Endothelial cell of umbilical vein (primary cell): ENCODE data around the gene IBA57. TPM values are rescaled to one million over a fixed set of nuclear protein-coding genes. Genes with fewer than 3 reads are reported as not detected.

Experiments used
- BruUV-seq: library from RNA; stranded (reverse); fragments of 400-500 nt; replicated peaks from 2 replicates; lab custom pipeline; 2021; lab: Mats Ljungman, UMichigan
- CTCF ChIA-PET: fragments of 300-600, 350-600 bp; sonication (Branson Sonifier 250); formaldehyde crosslinking; loops from one replicate; lab custom pipeline; 2021; ENCODE audit warnings: antibody characterized with exemption, inconsistent platforms; lab: Charles Lee
- POLR2A ChIA-PET: fragments of 300-600, 350-600 bp; sonication (Branson Sonifier 250); formaldehyde crosslinking; loops from one replicate; lab custom pipeline; 2021; ENCODE audit warnings: antibody characterized with exemption, inconsistent platforms; lab: Charles Lee
- DNase-seq: peaks from one replicate; pipeline ENCODE4 v3.0.0-alpha.2; 2011; ENCODE audit warnings: low read depth, low spot score
- FAIRE-seq: peaks from 2 replicates; lab custom pipeline; 2011; peaks lifted over from hg19 to GRCh38; lab: Jason Lieb, UNC
- H2AFZ ChIP-seq: 2 replicates; pipeline ENCODE4 v1.6.0; 2012; ENCODE audit warnings: low read depth, low read length, control low read depth, inconsistent platforms
- H3K27ac ChIP-seq: 2 replicates; pipeline ENCODE4 v1.5.1; 2011; ENCODE audit warnings: low read depth, mild to moderate bottlenecking, control low read depth, low read length, moderate library complexity; ENCODE audit not compliant: insufficient read depth
- H3K27me3 ChIP-seq, 2 experiments: 2 replicates each; pipeline versions ENCODE4 v1.6.0 to v1.6.1; 2011; ENCODE audit warnings: low read length in 2 of 2, mixed read lengths in 1 of 2; ENCODE audit not compliant: control insufficient read depth in 2 of 2, insufficient read depth in 2 of 2
- H3K36me3 ChIP-seq, 2 experiments: 2 replicates in 1 of 2; 3 replicates in 1 of 2; pipeline ENCODE4 v1.5.1; 2011; ENCODE audit warnings: low read length in 2 of 2, mild to moderate bottlenecking in 1 of 2, moderate library complexity in 1 of 2; ENCODE audit not compliant: control insufficient read depth in 2 of 2, insufficient read depth in 2 of 2; ENCODE audit errors: extremely low read depth in 1 of 2
- H3K4me1 ChIP-seq: 3 replicates; pipeline ENCODE4 v1.5.1; 2011; ENCODE audit warnings: mild to moderate bottlenecking, low read length; ENCODE audit not compliant: control insufficient read depth, insufficient read depth; ENCODE audit errors: extremely low read depth
- H3K4me2 ChIP-seq: 2 replicates; pipeline ENCODE4 v1.6.1; 2011; ENCODE audit warnings: low read length, control low read depth, mixed read lengths; ENCODE audit not compliant: insufficient read depth
- H3K4me3 ChIP-seq, 3 experiments: fragments of 200-600 bp in 1 of 3; sonication (generic), shearing (Covaris generic) in 1 of 3; replicated peaks in 1 of 3; 2 replicates each; pipeline ENCODE4 v1.5.1; 2011 to 2016; ENCODE audit warnings: control low read depth in 3 of 3, low read length in 3 of 3, mild to moderate bottlenecking in 2 of 3, inconsistent platforms in 1 of 3, low read depth in 1 of 3, moderate library complexity in 1 of 3; ENCODE audit not compliant: insufficient read depth in 1 of 3
- H3K79me2 ChIP-seq: 2 replicates; pipeline ENCODE4 v1.6.0; 2012; ENCODE audit warnings: low read length, inconsistent platforms; ENCODE audit not compliant: control insufficient read depth, insufficient read depth
- H3K9ac ChIP-seq: replicated peaks from 2 replicates; pipeline ENCODE3; 2011; ENCODE audit warnings: low read length, control low read depth; ENCODE audit not compliant: insufficient read depth; ENCODE audit errors: extremely low read depth
- H3K9me1 ChIP-seq: replicated peaks from 3 replicates; pipeline ENCODE4 v1.6.0; 2011; ENCODE audit warnings: mild to moderate bottlenecking, low read length; ENCODE audit not compliant: control insufficient read depth, insufficient read depth; ENCODE audit errors: extremely low read depth
- H3K9me3 ChIP-seq: replicated peaks from 2 replicates; pipeline ENCODE4 v1.5.1; 2012; ENCODE audit warnings: low read length, inconsistent platforms; ENCODE audit not compliant: control insufficient read depth, insufficient read depth
- H4K20me1 ChIP-seq: replicated peaks from 2 replicates; pipeline ENCODE3; 2011; ENCODE audit warnings: mild to moderate bottlenecking, low read length; ENCODE audit not compliant: control insufficient read depth, insufficient read depth; ENCODE audit errors: extremely low read depth
- CTCF ChIP-seq, 2 donors: IDR thresholded peaks; 1 replicate in 1 of 2; 2 replicates in 1 of 2; pipeline ENCODE4 v1.5.1; 2011; ENCODE audit warnings: low read length in 2 of 2, mild to moderate bottlenecking in 2 of 2, moderate library complexity in 2 of 2, control low read depth in 1 of 2, inconsistent platforms in 1 of 2, low read depth in 1 of 2; ENCODE audit not compliant: insufficient read depth in 1 of 2; ENCODE audit errors: extremely low read depth in 1 of 2
- EZH2 ChIP-seq: IDR thresholded peaks from 2 replicates; pipeline ENCODE4 v1.6.1; 2012; ENCODE audit warnings: borderline replicate concordance, low read depth, mild to moderate bottlenecking, moderate library complexity, low read length, inconsistent platforms; ENCODE audit not compliant: severe bottlenecking
- FOS ChIP-seq: IDR thresholded peaks from 2 replicates; pipeline ENCODE4 v1.6.1; 2011; ENCODE audit warnings: mild to moderate bottlenecking, low read length, moderate library complexity, borderline replicate concordance; ENCODE audit not compliant: insufficient read depth
- GATA2 ChIP-seq: IDR thresholded peaks from 2 replicates; pipeline ENCODE4 v1.7.0; 2011; ENCODE audit warnings: low read depth, mild to moderate bottlenecking, moderate library complexity, mixed read lengths, low read length; ENCODE audit not compliant: insufficient read length, insufficient read depth
- JUN ChIP-seq: IDR thresholded peaks from 2 replicates; pipeline ENCODE4 v1.6.1; 2011; ENCODE audit warnings: borderline replicate concordance, low read depth; ENCODE audit not compliant: insufficient read length, insufficient read depth
- MAX ChIP-seq: IDR thresholded peaks from 2 replicates; pipeline ENCODE4 v1.6.1; 2011; ENCODE audit not compliant: insufficient read depth, insufficient read length
- MYC ChIP-seq: IDR thresholded peaks from one replicate; pipeline ENCODE4 v1.6.1; 2011; ENCODE audit warnings: mild to moderate bottlenecking, low read depth, low read length
- POLR2A ChIP-seq: IDR thresholded peaks from 2 replicates; pipeline ENCODE4 v1.6.1; 2012; ENCODE audit warnings: low read depth, mild to moderate bottlenecking, control low read depth, low read length
- POLR2AphosphoS5 ChIP-seq: IDR thresholded peaks from 2 replicates; pipeline ENCODE4 v1.6.1; 2012; ENCODE audit warnings: low read depth, mild to moderate bottlenecking, control low read depth, low read length, moderate library complexity; ENCODE audit not compliant: insufficient read depth
- dilution Hi-C: fragments of 300-500 bp; cut with MboI; formaldehyde crosslinking; loops from one replicate; pipeline ENCODE4 v1.15.0; 2019; ENCODE audit warnings: low sequenced_read_pairs; ENCODE audit not compliant: extremely low pct_ligation_motif_present
- intact Hi-C: fragments of 100-400 bp; cut with micrococcal nuclease; formaldehyde crosslinking; loops from one replicate; pipeline ENCODE4 v1.10.0; 2022
- polyA plus RNA-seq, 4 experiments: library from polyadenylated mRNA; depleted of rRNA in 3 of 4; stranded (reverse) in 3 of 4; unstranded in 1 of 4; fragments of >200 nt; gene quantifications; 2 replicates each; pipeline versions ENCODE4 v1.2.1 to v1.2.3, GENCODE V29; 2011 to 2012; ENCODE audit warnings: missing spikeins in 1 of 4
- total RNA-seq: library from RNA; stranded (reverse); gene quantifications from 2 replicates; pipeline ENCODE4 v1.2.3, GENCODE V29; 2021

IBA57 gene
- total and polyA plus RNA-seq, 2 donors (not counting 3 experiments of a cell fraction or from before 2014, with no cell fraction given), result 3.4 to 7.7 TPM

- H4K20me1 ChIP-seq, result no peaks in the 10 kb centered on the region
- no peaks in the 10 kb centered on the region for H3K9me3 ChIP-seq
- TF ChIP-seq CTCF (IDR thresholded peaks at IDR 0.05; ENCODE audit: extremely low read depth in 1 of 2, insufficient read depth in 1 of 2, low read depth in 1 of 2, low read length in 2 of 2) (no peak), MYC (no peak), GATA2 (no peak), JUN (no peak), POLR2A (no peak), FOS (no peak), EZH2 (no peak), MAX (no peak), POLR2AphosphoS5 (no peak)
- no TSS peak for BruUV-seq
- no peaks in the 10 kb centered on the region for H3K4me1 ChIP-seq
- H3K9me1 ChIP-seq, result no peaks in the 10 kb centered on the region
- ChIA-PET CTCF (interaction anchor here (0.6 kb wide), 1 partner anchor 12 kb away, joined by 3 read pairs; no protein-coding TSS in a partner anchor), POLR2A (no interaction called here)
- dilution Hi-C loops (no loop called here), intact Hi-C loops (no loop called here)
- H3K27me3 ChIP-seq, result no peaks in the 10 kb centered on the region
- no peak overlapping the region for H3K4me2 ChIP-seq
- peaks cover 0 to 11% of the 10 kb centered on the region in 2 experiments for H3K36me3 ChIP-seq
- no peaks in the 10 kb centered on the region for H3K79me2 ChIP-seq
- FAIRE-seq (no peak), DNase-seq (no peak)
- no peak overlapping the region for H3K4me3 ChIP-seq
- H3K9ac ChIP-seq, result no peak overlapping the region
- no peak overlapping the region for H2AFZ ChIP-seq
- no peak overlapping the region for H3K27ac ChIP-seq
Measured at GRCh38 chr1:228174482-228175315, 9.1 kb downstream of the IBA57 start.
